GM12892 (cell line): ENCODE measurements around the gene RAB6B.

Experiments
- DNase-seq: peaks from one replicate; pipeline ENCODE4 v3.0.0; 2011; ENCODE audit not compliant: insufficient read length
- FAIRE-seq: peaks from 2 replicates; lab custom pipeline; 2011; peaks lifted over from hg19 to GRCh38; lab: Jason Lieb, UNC
- POLR2A ChIP-seq: IDR thresholded peaks from 2 replicates; pipeline ENCODE4 v1.6.1; 2011; ENCODE audit warnings: low read depth, low read length, control low read depth
- POLR2AphosphoS5 ChIP-seq: IDR thresholded peaks from 2 replicates; pipeline ENCODE4 v1.6.1; 2011; ENCODE audit warnings: low read depth, low read length, control low read depth
- TAF1 ChIP-seq: IDR thresholded peaks from 2 replicates; pipeline ENCODE4 v1.6.1; 2011; ENCODE audit warnings: low read depth, mild to moderate bottlenecking, control low read depth, low read length, borderline replicate concordance

RAB6B gene

DNA sequence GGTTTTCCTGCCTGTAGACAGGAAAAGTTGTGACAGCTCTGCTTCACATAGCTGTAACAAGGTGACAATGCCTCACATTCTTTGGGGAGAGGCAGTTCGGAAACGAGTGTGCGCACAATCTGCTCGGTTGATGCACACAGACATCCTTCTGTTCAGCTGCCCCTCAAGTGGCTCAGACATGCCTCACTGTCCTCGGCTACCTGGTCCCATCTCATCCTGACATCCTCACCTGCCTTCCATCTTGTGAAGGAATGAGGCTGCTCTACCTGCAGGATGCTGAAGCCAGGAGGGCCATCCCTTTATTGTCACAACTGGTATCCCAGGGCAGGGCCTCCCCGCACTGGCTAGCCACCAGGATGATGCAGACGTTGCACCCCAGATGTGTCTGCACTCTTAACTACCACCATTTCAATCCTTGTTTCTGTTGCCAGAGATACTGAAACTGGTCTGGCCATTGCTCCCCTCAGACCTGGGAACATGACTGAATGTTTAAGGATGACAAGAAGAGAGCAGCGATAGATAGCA is 70.7 kb downstream of the RAB6B start:
- FAIRE-seq: no peak
- TF ChIP-seq TAF1: no peak
- TF ChIP-seq POLR2A: 0 out of 2 replicates have a peak, but pooled peaks have one; percentile 28
- no peak for TF ChIP-seq POLR2AphosphoS5
- no peak for DNase-seq

DNA sequence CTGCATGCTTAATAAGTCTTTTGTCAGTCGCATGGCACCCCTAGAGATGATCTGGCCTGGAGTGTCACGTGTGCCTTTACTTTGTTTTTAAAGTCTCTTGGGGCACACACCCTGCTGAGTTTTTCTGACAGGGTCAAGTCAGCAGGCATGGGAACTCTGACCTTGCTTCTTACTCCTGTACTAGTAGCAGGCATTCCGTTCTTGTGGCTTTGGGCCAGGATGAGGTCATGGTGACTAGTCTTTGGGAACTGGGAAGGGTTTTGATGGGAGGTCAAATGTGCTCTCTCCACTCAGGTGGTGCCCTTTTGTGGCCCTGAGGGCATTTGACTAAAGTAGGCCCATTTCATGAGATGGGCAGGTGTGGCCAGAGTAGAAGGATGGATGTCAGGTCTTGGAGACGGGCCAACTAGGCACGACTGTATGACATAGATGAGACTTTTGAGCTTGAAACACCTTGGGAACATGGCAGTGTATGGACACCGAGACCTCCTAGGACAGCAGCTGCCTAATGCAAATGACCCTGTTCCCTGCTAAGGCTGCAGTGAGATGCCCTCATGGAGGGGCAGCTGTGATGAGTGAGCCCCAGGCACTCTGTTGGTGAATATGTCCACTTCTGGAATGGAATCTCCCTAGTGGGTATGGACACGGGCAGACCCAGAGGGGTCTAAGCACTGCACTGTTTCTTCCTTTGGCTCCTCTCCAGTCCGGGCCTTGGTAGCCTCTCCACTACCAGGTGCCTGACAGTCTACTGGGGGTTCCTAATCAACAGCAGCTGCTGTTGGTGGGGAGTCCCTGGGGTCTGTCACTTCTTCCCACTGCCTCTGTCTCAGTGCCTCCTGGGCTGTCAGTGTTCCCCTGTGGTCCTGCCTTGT is 73.7 kb downstream of the RAB6B start:
- no peak for FAIRE-seq
- DNase-seq: no peak
- TF ChIP-seq POLR2AphosphoS5 (0 out of 2 replicates have a peak, but pooled peaks have one; percentile 23), POLR2A (no peak)

DNA sequence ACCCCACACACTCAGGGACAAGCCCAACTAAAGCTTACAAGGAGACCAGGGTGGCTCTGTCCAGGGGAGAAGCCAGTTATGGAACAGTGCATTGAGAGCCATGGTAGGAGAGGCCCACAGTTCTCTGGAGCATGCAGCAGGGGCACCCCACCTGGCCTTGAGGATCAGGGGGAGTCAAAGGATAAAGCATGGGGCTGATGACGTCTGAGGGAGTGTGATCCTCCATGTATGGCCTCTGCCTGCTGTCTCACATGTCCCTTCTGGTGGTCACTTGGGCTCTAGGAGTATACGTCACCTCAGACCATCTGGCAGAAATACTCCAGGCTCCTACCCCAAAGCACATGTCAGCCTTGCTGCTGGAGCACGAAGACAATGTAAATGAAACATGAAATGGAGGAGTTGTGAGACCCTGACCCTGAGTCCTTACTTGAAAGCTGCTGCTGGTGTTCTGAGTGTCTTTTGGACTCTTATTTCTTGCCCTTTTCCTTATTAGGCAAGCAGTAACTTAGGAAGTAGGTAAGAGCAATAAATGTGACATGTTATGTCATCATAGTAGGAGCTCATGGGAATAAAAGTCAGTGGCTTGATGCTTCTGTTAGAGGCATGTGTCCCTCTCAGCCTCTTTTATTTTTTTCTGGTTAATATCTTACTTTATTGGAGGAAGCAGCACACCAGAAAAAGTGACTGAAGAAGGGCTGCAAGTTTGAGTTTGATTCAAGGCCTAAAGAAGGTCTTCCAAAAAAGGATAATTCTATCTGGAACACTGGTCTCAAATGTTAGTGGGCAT is 74.6 kb downstream of the RAB6B start:
- TF ChIP-seq POLR2AphosphoS5 (peak; percentile 27; the same call in 1 of the 2 replicates), POLR2A (peak; percentile 16; the same call in 1 of the 2 replicates), TAF1 (no peak)
- DNase-seq (no peak), FAIRE-seq (no peak)

DNA sequence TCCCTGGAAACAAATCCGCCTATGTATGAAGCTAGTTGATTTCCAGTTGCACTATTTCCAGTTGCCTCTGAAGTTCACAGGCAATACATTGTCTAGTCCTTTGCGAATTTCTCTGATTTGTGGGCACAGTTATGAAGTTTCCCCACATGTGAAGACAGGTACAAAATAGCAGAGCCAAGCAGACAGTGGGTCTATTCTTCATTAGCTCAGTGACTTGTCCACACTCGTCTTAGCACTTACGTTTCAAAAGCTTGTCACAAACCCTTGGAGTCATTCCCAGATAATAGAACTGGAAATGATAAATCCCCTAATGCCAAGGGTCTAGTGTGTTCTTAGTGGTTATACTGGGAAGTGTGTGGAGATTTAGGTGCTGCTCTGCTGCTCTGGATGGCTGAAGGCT is 75.6 kb downstream of the RAB6B start:
- FAIRE-seq (no peak), DNase-seq (no peak)
- TF ChIP-seq TAF1: no peak
- no peak for TF ChIP-seq POLR2AphosphoS5
- TF ChIP-seq POLR2A: no peak

DNA sequence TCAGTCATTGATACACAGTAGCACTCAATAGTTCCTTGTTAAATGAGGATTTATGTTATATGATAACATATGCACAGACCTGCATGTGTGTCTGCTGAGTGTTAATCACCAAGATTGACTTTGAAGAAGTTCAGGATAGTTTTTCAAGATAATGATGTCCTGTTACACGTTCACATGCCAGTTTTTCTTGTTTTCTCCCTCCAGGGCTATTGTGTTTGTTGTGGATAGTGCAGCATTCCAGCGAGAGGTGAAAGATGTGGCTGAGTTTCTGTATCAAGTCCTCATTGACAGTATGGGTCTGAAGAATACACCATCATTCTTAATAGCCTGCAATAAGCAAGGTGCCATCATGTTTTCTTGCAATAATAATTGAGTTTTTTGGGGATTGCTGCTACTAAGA is 80.3 kb downstream of the RAB6B start:
- no peak for DNase-seq
- no peak for TF ChIP-seq TAF1
- FAIRE-seq: no peak

DNA sequence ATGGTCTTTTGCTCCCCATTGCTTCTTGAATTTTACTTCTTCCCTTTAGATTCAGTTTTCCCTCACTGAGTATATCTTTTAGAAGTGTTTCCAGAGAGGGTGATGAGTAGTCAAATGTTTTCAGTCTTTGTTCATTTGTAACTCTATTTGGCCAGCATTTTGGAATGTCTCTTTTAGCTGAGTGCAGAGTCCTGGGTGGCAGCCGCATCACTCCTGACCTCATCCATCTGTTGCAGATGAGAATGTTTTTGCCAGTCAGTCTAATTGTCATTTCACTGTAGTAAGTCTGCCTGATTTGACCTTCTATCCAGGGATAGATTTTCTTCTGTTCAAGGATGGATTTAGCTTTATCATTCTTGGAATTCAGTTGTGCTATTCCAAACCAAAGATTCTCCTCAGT is 82.8 kb downstream of the RAB6B start:
- FAIRE-seq: no peak
- TF ChIP-seq POLR2A: no peak
- no peak for TF ChIP-seq TAF1
- TF ChIP-seq POLR2AphosphoS5: no peak
- no peak for DNase-seq

DNA sequence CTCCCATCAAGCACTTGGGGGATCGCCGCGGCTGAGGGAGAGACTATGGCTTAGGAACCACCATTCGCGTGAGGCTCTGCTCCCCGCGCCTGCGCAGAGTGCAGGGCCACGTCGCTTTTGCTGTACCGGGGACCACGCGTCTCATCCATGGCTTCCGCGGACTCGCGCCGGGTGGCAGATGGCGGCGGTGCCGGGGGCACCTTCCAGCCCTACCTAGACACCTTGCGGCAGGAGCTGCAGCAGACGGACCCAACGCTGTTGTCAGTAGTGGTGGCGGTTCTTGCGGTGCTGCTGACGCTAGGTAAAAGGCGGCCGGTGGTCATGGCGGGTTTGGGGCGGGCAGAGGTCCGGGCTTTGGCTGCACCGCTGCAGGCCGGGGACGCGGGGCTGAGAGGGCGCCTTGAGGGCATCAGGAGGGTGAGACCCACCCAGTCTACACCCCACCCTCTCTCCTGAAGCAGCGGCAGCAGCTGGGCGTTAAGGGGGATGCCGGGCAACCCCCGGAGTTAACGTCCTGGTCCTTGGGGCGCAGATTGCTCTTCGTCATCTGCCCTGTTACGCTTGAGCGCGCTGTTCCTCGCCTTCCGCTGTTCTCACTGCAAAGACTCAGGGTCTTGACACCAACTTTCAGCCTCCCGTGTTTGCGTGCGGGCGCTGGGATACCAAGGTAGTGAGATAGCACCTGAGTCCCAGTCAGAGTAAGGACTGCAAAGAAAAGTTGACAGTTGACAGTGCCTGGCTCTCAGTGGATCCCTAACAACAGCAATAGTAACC is 89.8 kb downstream of the RAB6B start, which contains the start of gene SRPRB:
Gene SRPRB, plus strand, starts transcription at position 114 of the 774 bp plus-strand sequence. Its CDS starts 34 bp downstream, at position 148.
- TF ChIP-seq POLR2AphosphoS5 (peak; percentile 92), TAF1 (peak; percentile 6; the same call in 1 of the 2 replicates), POLR2A (peak; percentile 88; the same call in 1 of the 2 replicates)
- DNase-seq (peak; percentile 87), FAIRE-seq (peak; percentile 100)

DNA sequence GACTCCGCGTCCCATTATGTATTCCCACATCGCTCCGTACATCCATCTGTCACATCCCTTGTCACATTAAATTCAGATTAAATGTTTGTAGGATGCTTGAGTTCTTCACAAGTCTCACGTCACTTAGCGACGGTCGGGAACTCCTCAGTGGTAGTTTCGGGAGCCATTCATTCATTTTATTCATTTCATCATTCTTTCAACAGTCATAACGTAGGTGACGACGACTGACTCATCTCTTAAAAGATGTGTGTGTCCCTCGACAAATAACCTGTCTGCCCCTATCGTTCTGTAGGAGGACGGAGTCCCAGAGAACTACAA is 90.3 kb downstream of the RAB6B start:
- no peak for FAIRE-seq
- TF ChIP-seq TAF1: no peak
- TF ChIP-seq POLR2A: no peak
- no peak for TF ChIP-seq POLR2AphosphoS5

DNA sequence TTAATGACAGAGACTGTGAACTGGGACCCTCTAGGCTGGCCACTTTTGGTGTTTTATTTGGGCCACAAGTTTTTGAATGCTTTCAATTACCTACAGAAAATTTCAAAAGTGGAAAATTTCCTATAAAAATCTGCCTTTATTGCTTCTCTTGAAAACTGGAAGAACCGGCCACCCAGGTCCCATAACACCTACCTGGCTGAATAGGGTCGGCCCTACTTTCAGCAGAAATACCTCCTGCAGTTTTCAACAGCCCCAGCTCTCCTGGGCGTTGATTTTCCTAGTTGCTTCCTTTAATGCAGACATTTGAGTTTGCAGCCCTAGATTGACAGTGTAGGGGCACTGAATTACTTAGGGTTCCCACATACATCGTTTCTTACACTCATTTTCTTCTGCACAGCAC is 90.8 kb downstream of the RAB6B start:
- DNase-seq (no peak), FAIRE-seq (no peak)
- no peak for TF ChIP-seq POLR2AphosphoS5
- no peak for TF ChIP-seq POLR2A
- no peak for TF ChIP-seq TAF1

More for the DNA sequence above, 90.3 kb downstream of the RAB6B start:
- no peak for DNase-seq

DNA sequence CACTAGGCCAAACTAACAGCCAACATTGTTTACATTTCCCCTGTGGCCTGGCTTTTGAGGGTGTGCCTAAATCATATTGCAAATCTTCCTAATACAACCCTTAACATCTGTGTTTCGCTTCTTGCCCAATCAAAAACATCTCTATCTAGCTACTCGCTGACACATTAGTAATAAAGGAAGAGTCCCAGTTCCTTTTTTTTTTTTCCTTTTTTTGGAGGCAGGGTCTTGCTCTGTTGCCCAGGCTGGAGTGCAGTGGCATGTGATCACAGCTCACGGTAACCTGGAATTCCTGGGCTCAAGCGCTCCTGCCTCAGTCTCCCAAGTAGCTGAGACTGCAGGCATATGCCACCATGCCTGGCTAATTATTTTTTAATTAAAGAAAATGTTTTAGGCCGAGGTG is 92.2 kb downstream of the RAB6B start:
- TF ChIP-seq TAF1: no peak
- DNase-seq: no peak
- no peak for FAIRE-seq
